Retinal pigment epithelial cell (primary cell): ENCODE measurements around the gene EGFL7.
A peak's percentile ranks its signal among the peaks of the same experiment; 100 is the strongest.
"Not testable (repeated sequence)": the region's sequence is repeated elsewhere in the genome, so short reads cannot be mapped to it uniquely, and the experiment has no call there.

Experiments used
- DNase-seq: peaks from one replicate; pipeline ENCODE4 v3.0.0-alpha.2; 2010; ENCODE audit warnings: low read depth
- H3K4me3 ChIP-seq: 2 replicates; pipeline ENCODE4 v1.5.1; 2011; ENCODE audit warnings: mild to moderate bottlenecking, low read length, control low read depth, moderate library complexity
- TF ChIP-seq, protein P1 (sequence below): conservative IDR thresholded peaks from 2 replicates; pipeline ENCODE4 v1.5.1; 2011; ENCODE audit warnings: low read depth, low read length, control low read depth, inconsistent platforms

The EGFL7 gene

DNA sequence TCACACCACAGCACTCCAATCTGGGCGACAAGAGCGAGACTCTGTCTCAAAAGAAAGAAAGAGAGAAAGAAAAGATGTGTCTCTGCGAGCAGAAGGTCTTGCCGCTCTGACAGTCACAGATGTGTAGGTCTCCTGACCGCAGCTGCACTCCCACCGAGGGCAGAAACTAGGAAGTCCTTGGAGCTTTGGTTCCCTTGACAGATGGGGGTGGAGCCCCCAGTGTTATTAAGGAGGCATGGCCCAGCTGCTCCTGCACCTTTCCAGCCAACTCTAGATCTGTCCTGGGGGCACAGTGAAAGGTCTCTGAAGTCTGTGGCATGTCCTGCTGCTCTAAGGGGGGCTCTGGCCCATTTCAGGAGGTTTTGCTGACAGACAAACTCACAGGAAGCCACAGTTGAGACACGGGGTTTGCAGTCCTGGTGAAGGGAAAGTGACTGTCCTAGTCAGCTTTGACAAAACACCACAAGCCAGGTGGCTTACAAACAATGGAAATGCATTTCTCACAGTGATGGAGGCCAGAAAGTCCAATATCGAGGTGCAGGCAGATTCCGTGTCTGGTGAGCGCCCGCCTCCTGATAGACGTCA lies 40.7 kb downstream of the EGFL7 start:
- H3K4me3 ChIP-seq = no peak overlapping the region
- TF ChIP-seq, protein P1, sequence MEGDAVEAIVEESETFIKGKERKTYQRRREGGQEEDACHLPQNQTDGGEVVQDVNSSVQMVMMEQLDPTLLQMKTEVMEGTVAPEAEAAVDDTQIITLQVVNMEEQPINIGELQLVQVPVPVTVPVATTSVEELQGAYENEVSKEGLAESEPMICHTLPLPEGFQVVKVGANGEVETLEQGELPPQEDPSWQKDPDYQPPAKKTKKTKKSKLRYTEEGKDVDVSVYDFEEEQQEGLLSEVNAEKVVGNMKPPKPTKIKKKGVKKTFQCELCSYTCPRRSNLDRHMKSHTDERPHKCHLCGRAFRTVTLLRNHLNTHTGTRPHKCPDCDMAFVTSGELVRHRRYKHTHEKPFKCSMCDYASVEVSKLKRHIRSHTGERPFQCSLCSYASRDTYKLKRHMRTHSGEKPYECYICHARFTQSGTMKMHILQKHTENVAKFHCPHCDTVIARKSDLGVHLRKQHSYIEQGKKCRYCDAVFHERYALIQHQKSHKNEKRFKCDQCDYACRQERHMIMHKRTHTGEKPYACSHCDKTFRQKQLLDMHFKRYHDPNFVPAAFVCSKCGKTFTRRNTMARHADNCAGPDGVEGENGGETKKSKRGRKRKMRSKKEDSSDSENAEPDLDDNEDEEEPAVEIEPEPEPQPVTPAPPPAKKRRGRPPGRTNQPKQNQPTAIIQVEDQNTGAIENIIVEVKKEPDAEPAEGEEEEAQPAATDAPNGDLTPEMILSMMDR = no peak

GRCh38 chr9:136704741-136705140 lies 42.0 kb downstream of the EGFL7 start:
- not testable (repeated sequence) for H3K4me3 ChIP-seq, DNase-seq

More for the DNA sequence above, 40.7 kb downstream of the EGFL7 start:
- no peak for DNase-seq

GRCh38 chr9:136705564-136705963 lies 42.8 kb downstream of the EGFL7 start:
- TF ChIP-seq, protein P1 = no peak
- peak; percentile 36 for DNase-seq
- no peak overlapping the region for H3K4me3 ChIP-seq

DNA sequence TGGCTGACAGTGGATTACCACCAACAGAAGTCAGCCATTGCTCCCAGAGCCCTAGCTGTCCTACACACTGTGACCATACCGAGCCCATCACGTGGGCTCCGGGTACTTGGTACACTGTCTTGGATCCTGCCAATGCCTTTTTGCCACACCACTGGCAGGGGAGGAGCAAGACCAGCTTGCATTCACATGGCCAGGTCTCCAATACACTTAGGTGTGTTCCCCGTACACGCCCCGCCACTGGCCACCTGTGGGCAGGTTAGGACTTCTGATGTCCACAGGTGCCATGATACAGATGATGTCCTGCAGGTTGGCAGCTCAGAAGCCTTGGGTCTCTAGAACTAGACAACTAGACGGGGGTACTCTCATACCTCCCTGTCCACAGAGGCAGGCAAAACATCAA lies 44.3 kb downstream of the EGFL7 start:
- TF ChIP-seq, protein P1 = no peak
- no peak for DNase-seq
- no peak overlapping the region for H3K4me3 ChIP-seq

- no peak for DNase-seq
- TF ChIP-seq, protein P1 = no peak
- no peak overlapping the region for H3K4me3 ChIP-seq
Measured at GRCh38 chr9:136707849-136708517, 45.3 kb downstream of the EGFL7 start.

- TF ChIP-seq, protein P1 = no peak
- no peak overlapping the region for H3K4me3 ChIP-seq
- no peak for DNase-seq
Measured at GRCh38 chr9:136709454-136710109, 46.9 kb downstream of the EGFL7 start.

- no peak overlapping the region for H3K4me3 ChIP-seq
- TF ChIP-seq, protein P1 = no peak
- no peak for DNase-seq
Measured at GRCh38 chr9:136710543-136710942, 47.8 kb downstream of the EGFL7 start.

GRCh38 chr9:136711219-136711648 lies 48.5 kb downstream of the EGFL7 start:
- DNase-seq = peak; percentile 64
- H3K4me3 ChIP-seq = not testable (repeated sequence)
